Dedifferentiated amniotic fluid mesenchymal stem cell (primary cell): Measurements from ENCODE around the gene ZBED4.

Source experiments
- DNase-seq: peaks from one replicate; pipeline ENCODE4 v3.0.0-alpha.2; 2016; ENCODE audit errors: extremely low spot score

Gene ZBED4

DNA sequence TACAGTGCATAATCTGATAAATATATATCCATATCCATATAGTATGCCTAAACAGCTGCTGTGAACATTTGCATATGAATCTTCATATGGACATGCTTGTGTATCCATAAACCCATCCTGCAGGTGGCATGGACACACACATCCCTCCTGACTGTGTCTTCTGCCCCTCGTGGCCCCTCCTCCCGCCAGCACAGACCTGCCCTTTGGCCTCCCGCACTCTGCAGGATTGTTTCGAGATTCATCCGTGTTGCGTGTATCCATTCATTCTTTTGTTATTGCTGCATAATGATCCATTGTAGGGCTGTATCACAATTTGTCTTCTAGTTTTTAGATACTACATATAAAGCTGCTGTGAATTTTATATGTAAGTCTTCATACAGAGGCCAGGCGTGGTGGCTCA, 24.0 kb downstream of the ZBED4 start:
- no peak for DNase-seq

DNA sequence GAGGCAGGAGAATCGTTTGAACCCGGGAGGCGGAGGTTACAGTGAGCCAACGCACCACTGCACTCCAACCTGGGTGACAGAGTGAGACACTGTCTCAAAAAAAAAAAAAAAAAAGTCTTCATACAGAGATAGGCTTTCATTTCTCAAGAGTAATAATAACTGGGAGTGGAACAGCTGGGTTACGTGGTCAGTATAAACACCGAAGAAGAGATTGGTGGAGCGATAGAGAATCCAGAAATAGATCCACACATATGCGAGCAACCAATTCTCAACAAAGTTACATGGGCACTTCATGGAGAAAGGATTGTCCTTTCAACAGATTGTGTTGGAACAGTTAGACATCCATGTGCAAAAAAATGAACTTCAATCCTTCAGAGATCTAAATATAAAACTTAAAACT, 24.6 kb downstream of the ZBED4 start:
- DNase-seq, result no peak

DNA sequence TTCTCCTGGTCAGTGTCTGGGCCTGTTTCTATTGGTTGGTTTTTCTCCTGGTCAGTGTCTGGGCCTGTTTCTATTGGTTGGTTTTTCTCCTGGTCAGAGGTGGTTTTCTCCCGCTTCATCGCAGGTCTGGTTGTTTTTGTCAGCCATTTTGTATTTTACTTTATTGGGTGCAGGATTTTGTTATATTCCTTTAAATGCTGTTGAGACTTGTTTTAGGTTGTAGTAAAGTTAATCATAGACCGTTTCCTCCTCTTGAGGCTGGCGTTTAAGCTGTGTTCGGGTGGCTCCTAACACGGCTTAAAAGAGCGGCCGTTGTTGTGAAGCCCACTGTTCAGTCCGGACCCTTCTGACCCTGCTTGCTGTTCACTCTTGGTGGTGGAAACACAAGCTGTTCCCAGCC, 26.2 kb downstream of the ZBED4 start:
- DNase-seq, result no peak

DNA sequence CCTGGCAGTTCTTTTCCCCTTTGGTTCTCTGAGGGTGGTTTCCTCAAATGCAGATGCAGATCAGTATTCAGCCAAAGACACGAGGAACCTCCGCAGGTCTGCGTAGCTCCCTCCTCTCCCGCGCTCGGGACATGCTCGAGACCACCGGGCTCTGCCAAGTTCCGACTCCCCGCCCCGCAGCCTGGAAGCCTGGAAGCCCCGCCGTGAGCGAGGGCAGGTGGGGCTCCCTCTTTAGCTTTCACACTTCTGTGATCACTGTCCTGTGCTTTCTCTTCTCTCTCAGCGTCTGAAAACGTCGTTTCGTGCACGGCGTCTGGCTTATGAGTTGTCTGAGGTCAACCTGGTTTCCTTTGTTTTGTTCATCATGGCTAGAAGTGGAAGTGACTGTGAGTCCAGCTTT, 26.6 kb downstream of the ZBED4 start:
- no peak for DNase-seq

DNA sequence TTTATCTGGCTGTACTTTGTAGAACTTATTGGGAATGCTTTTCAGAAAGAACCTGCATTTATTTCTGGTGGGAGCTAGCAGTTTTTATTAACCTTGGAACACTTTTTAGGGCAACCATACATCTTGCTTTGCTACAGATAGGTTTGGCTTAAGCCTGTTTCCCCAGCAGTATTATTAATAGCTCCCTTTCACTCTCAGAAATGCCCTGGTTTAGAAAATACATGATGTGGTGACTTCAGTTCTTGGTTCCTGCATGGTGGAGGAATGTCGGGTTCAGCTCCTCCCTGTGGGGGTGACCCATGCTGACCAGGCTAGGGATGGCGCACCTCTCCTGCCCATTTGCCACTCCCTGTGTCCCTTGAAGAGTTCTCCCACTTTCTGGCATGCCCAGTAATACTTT, 28.2 kb downstream of the ZBED4 start:
- no peak for DNase-seq

DNA sequence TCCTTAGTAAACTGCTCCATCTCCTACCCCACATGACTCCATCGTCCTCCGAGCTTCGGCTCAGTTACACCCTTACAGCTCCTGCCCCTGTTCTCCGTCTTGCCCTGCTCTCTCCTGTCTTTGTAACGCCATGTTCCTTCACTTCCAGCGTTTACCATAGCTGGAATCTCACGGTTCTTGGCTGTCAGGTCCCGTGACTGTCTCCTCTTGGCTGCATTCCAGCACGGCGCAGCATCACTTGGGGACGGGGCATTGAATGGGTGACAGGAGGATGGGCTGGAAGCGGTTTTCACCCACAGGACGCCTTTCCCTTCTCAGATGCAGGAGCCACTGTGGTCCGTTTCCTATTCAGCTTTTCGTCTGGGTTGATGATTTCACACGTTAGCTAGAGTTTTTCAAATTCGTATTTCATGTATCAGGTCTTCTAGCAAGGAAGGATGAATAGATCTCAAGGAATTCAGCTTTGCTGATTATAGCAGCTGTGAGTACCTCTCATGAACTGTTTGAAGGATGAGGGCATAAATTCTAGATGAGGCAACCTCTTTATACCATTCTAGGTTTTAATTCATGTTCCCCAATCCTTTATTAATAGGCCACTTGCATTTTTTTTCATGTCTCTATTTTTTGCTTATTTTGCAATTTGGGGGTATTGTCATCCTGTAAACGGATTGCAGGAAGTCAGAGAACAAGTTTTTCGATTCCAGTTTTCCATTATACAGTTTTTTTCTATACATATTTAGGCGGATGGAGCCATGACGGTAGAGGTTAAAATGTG, 29.1 kb downstream of the ZBED4 start:
- no peak for DNase-seq

DNA sequence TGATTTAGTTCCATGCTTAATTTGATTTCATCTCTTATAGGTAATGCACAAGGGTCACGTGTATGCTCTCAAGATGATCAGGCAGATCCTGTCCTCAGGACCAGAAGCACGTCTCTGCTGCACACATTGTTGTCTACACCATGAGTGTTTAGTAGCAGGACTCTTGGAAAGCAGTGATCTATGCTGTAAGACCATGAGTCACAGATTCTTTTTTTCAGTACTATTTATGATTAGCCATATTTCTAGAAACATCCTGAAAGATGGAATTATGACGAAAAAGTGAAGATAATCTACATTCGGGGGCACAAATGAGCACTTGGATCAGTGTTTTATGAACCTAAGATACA, 29.6 kb downstream of the ZBED4 start:
- no peak for DNase-seq

DNA sequence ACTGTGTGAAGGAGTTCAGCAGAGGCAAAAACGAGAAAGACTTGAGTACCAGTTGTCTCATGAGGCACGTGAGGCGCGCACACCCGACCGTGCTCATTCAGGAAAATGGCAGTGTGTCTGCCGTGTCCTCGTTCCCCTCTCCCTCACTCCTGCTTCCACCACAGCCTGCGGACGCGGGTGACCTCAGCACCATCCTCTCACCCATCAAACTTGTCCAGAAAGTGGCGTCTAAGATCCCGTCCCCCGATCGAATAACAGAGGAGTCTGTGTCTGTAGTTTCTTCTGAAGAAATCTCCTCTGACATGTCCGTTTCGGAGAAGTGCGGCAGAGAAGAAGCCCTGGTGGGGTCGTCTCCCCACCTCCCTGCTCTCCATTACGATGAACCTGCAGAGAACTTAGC, 30.4 kb downstream of the ZBED4 start:
- no peak for DNase-seq

DNA sequence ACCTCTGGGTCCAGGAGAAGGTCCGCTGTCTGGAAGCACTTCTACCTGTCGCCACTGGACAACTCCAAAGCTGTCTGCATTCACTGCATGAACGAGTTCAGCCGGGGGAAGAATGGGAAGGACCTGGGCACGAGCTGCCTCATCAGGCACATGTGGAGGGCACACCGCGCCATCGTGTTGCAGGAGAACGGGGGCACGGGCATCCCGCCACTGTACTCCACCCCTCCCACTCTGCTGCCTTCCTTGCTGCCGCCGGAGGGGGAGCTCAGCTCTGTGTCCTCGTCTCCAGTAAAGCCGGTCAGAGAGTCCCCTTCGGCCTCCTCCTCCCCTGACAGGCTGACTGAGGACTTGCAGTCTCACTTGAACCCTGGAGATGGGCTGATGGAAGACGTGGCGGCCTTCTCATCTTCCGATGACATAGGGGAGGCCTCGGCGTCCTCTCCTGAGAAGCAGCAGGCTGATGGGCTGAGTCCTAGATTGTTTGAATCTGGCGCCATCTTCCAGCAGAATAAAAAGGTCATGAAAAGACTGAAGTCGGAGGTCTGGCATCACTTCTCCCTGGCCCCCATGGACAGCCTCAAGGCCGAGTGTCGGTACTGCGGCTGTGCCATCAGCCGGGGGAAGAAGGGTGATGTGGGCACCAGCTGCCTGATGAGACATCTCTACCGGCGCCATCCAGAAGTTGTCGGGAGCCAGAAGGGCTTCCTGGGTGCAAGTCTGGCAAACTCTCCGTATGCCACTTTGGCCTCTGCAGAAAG, 31.0 kb downstream of the ZBED4 start:
- no peak for DNase-seq

DNA sequence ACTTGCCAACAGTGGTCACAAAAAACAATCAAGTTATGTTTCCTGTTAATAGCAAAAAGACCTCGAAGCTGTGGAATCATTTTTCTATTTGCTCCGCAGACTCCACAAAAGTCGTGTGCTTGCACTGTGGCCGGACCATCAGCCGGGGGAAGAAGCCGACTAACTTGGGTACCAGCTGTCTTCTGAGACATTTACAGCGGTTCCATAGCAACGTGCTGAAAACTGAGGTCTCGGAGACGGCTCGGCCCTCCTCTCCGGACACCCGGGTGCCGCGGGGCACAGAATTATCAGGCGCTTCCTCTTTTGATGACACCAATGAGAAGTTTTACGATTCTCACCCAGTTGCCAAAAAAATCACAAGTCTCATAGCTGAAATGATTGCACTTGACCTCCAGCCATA, 31.6 kb downstream of the ZBED4 start:
- no peak for DNase-seq

DNA sequence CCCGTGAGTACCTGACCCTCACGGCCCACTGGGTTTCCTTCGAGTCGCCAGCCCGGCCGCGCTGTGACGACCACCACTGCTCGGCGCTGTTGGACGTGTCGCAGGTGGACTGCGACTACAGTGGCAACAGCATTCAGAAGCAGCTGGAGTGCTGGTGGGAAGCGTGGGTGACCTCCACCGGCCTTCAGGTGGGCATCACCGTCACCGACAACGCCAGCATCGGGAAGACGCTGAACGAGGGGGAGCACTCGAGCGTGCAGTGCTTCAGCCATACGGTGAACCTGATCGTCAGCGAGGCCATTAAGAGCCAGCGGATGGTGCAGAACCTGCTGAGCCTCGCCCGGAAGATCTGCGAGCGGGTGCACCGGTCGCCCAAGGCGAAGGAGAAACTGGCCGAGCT, 32.2 kb downstream of the ZBED4 start:
- no peak for DNase-seq

DNA sequence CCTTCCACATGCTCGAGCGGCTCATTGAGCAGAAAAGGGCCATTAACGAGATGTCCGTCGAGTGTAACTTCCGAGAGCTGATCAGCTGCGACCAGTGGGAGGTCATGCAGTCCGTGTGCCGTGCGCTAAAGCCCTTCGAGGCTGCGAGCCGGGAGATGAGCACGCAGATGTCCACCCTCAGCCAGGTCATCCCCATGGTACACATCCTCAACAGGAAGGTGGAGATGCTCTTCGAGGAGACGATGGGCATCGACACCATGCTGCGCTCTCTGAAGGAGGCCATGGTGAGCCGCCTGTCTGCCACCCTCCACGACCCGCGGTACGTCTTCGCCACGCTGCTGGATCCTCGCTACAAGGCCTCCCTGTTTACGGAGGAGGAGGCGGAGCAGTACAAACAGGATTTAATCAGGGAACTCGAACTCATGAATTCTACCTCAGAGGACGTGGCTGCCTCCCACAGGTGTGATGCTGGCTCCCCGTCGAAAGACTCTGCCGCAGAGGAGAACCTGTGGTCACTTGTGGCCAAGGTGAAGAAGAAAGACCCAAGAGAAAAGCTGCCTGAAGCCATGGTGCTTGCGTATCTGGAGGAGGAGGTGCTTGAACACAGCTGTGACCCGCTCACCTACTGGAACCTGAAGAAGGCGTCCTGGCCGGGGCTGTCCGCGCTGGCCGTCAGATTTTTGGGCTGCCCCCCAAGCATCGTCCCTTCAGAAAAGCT, 32.9 kb downstream of the ZBED4 start:
- no peak for DNase-seq

DNA sequence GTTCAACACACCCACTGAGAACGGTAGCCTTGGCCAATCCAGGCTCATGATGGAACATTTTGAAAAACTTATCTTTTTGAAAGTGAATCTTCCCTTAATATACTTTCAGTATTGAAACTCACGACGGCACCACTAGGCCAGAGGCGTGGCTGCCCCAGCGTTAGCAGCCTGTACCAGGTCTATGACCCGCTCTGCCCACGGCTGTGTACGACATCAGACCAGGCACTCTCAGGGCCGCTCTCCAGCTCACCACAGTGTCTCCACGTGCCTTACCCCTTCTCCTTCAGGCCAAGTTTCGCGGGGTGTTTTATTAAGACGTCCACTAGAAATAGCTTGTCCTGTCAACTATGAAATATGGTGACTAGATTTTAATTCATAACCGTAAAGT, 33.4 kb downstream of the ZBED4 start:
- no peak for DNase-seq

DNA sequence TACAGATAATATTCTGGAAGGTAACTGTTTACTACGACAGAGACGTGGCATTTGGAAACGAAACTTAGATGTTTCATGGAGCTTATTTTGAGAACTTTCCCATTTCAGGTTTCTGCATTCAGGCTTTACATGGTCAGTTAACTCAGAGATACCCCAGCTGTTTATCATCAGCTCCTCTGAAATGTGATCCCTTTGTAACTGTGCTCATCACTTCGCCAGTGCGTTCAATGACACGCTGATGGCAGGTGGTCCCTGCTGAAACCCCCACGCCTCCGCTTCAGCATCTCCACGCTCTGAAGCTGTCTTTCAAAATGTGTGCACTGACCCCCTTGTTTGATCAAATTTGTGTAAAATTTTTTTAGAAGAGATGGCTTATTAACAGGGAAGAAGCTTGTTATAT, 34.1 kb downstream of the ZBED4 start:
- no peak for DNase-seq

DNA sequence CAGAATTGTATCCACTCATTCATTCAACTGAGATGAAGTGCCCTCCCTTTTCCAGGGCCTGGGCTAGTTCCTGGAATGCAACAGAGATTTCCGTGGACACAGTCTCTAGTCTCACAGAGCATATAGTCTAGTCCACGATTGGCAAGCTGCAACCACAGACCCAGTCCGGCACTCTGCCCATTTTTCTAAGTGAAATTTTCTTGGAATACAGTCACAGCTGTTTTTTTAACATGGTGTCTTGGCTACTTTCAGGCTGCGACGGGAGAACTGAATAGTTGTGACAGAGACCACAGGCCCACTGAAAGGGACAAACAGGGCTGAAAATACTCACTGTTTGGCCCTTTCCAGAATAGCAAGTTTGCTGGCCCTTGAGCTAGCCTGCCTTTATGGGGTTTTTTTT, 35.4 kb downstream of the ZBED4 start:
- DNase-seq, result no peak

DNA sequence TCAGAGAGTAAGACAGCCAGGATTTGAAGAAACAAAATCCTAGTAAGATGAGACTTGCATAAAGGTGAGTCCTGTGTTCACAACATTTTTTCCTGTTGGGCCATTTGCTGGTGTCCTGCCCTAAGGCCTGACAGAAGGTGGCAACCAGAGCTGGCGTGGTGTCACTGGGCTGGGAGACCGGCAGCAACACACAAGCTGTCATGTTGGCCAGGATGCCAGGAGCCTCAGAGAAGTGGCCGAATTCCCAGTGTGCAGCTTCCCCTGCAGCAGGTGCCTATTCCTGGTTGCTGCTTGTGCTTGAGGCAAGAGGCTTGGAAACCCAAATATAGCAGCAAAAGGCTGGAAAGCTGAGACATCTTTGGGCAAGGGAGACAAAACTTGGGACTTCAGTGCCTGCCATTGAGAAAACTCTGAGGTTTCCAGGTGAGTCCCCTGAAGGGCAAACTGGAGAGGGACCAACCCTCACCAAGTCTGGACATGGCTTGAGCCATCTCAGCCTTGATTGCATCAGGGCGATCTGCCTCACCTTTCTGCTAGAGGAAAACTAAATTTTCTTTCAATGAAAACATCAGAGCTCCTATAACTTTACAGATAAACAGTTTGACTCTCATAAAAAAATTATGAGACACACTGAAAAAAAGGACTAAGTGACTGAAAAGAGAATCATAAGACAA, 38.7 kb downstream of the ZBED4 start:
- no peak for DNase-seq

DNA sequence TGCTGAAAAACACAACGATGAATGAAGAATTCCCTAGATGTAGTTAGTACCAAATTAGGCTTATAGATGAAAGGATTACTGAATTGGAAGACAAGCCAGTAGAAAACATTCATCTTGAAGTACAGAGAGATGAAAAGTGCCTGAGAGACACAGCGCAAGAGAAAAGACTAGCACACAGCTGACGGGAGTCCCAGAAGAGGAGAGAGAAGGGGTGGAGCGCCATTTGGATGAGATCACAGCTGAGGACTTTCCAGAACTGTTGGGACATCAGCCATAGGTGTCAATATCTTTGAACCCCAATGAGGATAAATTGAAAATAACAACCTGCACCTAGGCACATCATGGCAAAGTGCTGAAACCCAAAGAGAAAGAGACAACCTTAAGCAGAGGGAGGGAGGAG, 39.4 kb downstream of the ZBED4 start:
- DNase-seq, result no peak

DNA sequence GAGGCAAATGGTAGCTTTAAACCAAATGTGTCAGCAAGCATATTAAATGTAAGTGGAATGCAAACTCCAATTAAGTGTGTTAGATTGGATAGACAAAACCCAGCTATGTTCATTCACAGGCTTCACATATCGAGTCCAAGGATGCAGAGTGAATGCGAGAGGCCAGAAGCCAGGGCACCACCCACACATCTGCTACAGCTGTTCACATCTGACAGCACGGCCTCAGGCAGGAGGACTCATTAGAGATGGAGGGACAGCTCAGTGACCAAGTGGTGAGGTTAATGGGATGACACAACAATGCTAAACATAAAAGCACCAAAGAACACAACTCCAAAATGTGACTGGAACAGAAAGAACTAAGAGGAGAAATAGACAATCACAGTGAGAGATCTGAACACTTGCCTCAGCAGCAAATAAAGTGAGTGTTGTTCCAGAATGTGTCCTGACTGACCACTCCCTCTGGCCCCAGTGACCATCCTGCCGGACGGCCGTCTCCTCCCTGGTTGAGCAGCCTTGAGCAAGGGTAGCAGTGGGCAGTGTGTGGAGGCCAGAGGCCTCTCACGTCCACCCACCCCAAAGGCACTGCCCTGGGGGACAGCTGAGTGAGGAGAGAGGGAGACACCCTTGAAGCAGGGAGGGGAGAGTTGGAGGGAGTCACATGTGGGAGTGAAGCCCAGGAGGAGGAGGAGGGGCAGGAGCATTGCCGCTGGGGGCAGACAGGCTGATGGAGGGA, 40.8 kb downstream of the ZBED4 start:
- no peak for DNase-seq

DNA sequence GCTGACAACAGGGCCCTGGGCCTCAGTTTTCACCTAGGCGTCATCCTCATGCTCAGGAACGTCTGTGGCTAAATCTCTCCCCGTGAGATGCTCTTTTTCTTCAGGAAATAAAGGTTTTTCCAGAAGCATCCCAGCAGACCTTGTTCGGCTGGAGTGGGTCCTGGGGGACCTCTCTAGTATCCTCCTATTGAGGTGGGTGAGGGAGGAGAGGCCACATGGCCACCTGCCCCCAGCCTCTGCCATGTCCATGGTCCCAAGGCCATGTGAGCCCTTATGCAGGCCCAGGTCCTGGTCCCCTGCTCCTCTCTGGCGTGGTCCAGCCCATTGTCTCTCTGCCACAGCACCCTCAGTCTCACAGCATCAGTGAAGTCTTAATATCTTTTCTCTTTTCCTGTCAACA, 42.6 kb downstream of the ZBED4 start:
- no peak for DNase-seq

DNA sequence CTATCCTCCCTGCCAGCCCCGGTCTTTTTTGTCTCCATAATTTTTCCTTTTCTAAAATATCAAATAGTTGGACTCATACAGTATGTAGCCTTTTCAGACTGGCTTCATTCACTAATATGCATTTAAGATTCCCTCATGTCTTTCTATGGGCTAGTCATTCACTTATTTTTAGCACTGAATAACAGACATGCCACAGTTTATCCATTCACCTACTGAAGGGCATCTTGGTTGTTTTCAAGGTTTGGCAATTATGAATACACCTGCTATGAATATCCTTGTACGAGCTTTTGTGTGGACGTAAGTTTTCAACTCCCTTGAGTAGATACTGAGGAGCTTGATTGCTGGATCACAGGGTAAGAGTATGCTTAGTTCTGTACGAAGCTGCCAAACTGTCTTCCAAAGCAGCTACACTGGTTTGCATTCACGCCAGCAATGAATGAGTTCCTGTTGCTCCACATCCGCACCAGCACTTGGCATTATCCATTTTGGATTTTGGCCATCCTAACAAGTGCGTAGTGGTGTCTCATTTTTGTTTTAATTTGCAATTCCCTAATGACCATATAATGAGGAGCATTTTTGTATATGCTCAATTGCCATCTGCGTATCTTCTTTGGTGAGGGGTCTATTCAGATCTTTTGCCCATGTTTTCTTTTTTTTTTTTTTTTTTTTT, 43.5 kb downstream of the ZBED4 start:
- no peak for DNase-seq

DNA sequence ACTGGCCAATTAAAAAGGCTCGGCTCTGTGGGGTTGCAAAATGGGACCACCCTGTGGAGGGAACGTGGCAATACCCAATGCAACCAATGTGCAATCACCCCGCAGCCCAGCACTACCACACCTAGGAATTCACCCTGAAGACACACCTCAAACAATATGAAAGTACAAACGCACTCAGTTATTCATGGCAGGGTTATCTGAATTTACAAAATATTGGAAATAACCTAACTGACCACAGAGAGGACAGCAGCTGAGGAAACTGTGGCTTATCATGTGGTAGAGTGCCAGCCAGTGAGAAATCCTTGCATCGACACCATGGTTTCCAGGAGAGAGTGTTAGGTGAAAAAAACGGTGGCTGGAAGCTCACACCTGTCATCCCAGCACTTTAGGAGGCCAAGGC, 45.9 kb downstream of the ZBED4 start:
- no peak for DNase-seq
